ENCODE measurements around the gene CNTN4. TPM values are rescaled to one million over a fixed set of nuclear protein-coding genes. Genes with fewer than 3 reads are reported as not detected.

CNTN4 gene
- total and polyA plus RNA-seq, 2 of the 8 experiments (the other 6 are each of a cell fraction or from before 2014, with no cell fraction given) = 0.41 to 2.2 TPM

DNA sequence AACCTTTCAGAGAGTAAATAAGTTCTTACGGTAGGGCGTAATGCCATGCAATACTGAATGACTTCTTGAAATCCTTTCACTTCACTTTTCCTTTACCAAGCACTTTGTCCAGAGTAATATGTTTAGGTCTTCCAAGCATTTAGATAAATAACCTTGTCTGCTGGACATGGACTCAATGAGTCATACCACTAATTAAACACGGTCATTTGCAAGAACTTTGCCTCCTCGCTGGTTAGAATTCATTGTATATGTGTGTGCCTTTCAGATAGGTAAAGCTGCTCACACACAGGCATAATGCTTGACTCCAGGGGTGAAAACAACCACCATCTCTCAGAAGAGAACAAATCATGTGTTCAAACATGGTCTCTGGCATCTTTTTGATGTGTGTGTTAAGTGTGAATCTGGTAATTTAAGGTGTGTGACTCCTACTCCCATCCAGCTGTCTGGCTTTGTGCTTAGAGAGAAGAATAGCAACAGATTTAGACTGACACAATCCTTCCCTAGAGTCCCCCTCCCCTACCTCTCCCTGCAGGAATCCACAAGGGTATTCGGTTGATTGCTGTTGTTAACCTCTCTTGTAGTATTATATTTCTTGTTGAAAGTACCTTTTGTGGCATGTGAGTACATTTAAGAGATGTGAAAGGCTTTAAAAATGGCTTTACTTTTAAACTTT lies 419.0 kb downstream of the CNTN4 start (continued):
- TF ChIP-seq, protein P1, sequence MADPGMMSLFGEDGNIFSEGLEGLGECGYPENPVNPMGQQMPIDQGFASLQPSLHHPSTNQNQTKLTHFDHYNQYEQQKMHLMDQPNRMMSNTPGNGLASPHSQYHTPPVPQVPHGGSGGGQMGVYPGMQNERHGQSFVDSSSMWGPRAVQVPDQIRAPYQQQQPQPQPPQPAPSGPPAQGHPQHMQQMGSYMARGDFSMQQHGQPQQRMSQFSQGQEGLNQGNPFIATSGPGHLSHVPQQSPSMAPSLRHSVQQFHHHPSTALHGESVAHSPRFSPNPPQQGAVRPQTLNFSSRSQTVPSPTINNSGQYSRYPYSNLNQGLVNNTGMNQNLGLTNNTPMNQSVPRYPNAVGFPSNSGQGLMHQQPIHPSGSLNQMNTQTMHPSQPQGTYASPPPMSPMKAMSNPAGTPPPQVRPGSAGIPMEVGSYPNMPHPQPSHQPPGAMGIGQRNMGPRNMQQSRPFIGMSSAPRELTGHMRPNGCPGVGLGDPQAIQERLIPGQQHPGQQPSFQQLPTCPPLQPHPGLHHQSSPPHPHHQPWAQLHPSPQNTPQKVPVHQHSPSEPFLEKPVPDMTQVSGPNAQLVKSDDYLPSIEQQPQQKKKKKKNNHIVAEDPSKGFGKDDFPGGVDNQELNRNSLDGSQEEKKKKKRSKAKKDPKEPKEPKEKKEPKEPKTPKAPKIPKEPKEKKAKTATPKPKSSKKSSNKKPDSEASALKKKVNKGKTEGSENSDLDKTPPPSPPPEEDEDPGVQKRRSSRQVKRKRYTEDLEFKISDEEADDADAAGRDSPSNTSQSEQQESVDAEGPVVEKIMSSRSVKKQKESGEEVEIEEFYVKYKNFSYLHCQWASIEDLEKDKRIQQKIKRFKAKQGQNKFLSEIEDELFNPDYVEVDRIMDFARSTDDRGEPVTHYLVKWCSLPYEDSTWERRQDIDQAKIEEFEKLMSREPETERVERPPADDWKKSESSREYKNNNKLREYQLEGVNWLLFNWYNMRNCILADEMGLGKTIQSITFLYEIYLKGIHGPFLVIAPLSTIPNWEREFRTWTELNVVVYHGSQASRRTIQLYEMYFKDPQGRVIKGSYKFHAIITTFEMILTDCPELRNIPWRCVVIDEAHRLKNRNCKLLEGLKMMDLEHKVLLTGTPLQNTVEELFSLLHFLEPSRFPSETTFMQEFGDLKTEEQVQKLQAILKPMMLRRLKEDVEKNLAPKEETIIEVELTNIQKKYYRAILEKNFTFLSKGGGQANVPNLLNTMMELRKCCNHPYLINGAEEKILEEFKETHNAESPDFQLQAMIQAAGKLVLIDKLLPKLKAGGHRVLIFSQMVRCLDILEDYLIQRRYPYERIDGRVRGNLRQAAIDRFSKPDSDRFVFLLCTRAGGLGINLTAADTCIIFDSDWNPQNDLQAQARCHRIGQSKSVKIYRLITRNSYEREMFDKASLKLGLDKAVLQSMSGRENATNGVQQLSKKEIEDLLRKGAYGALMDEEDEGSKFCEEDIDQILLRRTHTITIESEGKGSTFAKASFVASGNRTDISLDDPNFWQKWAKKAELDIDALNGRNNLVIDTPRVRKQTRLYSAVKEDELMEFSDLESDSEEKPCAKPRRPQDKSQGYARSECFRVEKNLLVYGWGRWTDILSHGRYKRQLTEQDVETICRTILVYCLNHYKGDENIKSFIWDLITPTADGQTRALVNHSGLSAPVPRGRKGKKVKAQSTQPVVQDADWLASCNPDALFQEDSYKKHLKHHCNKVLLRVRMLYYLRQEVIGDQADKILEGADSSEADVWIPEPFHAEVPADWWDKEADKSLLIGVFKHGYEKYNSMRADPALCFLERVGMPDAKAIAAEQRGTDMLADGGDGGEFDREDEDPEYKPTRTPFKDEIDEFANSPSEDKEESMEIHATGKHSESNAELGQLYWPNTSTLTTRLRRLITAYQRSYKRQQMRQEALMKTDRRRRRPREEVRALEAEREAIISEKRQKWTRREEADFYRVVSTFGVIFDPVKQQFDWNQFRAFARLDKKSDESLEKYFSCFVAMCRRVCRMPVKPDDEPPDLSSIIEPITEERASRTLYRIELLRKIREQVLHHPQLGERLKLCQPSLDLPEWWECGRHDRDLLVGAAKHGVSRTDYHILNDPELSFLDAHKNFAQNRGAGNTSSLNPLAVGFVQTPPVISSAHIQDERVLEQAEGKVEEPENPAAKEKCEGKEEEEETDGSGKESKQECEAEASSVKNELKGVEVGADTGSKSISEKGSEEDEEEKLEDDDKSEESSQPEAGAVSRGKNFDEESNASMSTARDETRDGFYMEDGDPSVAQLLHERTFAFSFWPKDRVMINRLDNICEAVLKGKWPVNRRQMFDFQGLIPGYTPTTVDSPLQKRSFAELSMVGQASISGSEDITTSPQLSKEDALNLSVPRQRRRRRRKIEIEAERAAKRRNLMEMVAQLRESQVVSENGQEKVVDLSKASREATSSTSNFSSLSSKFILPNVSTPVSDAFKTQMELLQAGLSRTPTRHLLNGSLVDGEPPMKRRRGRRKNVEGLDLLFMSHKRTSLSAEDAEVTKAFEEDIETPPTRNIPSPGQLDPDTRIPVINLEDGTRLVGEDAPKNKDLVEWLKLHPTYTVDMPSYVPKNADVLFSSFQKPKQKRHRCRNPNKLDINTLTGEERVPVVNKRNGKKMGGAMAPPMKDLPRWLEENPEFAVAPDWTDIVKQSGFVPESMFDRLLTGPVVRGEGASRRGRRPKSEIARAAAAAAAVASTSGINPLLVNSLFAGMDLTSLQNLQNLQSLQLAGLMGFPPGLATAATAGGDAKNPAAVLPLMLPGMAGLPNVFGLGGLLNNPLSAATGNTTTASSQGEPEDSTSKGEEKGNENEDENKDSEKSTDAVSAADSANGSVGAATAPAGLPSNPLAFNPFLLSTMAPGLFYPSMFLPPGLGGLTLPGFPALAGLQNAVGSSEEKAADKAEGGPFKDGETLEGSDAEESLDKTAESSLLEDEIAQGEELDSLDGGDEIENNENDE (IDR thresholded peaks at IDR 0.05; ENCODE audit: insufficient replicate concordance, low read length) = no peak
- TF ChIP-seq SIRT6 (IDR thresholded peaks at IDR 0.05; ENCODE audit: low read length) (no peak), CEBPB (IDR thresholded peaks at IDR 0.05; ENCODE audit: low read depth, low read length) (no peak), KDM4A (IDR thresholded peaks at IDR 0.05; ENCODE audit: low read depth, low read length, severe bottlenecking) (no peak), POLR2AphosphoS5 (IDR thresholded peaks at IDR 0.05; ENCODE audit: low read depth, low read length) (no peak), RFX5 (IDR thresholded peaks at IDR 0.05; ENCODE audit: borderline replicate concordance, low read depth, low read length) (no peak), CHD2 (IDR thresholded peaks at IDR 0.05; ENCODE audit: low read length) (no peak), CTBP2 (IDR thresholded peaks at IDR 0.05; ENCODE audit: borderline replicate concordance, insufficient read depth, insufficient read length, low read length) (no peak), EP300 (IDR thresholded peaks at IDR 0.05; ENCODE audit: borderline replicate concordance in 1 of 2, low read depth in 2 of 2, low read length in 2 of 2) (no peak), NANOG (IDR thresholded peaks at IDR 0.05; ENCODE audit: insufficient read depth, low read depth, low read length, poor library complexity, severe bottlenecking) (no peak)
